Lower leg skin (tissue), 3 donors: ENCODE measurements around the gene GRID2IP.

Experiments
- CTCF ChIP-seq, 3 donors: fragments of 450-650 bp; IDR thresholded peaks; one replicate each; pipeline ENCODE4 v1.5.1; 2016; ENCODE audit warnings: antibody characterized with exemption in 3 of 3, mild to moderate bottlenecking in 3 of 3, moderate library complexity in 2 of 3
- POLR2A ChIP-seq, 2 donors: fragments of 450-650 bp; IDR thresholded peaks; one replicate each; pipeline ENCODE4 v1.6.1; 2016 to 2017; ENCODE audit warnings: antibody characterized with exemption in 2 of 2, mild to moderate bottlenecking in 1 of 2, moderate library complexity in 1 of 2

- no peak for TF ChIP-seq CTCF (IDR thresholded peaks at IDR 0.05)
- no peak for TF ChIP-seq POLR2A (IDR thresholded peaks at IDR 0.05)
Observed at GRCh38 chr7:6478186-6478585, 73.1 kb downstream of the GRID2IP start.
